ENCODE measurements around the gene CFAP46. TPM values are rescaled to one million over a fixed set of nuclear protein-coding genes. Genes with fewer than 3 reads are reported as not detected.
"Not testable (repeated sequence)": the region's sequence is repeated elsewhere in the genome, so short reads cannot be mapped to it uniquely, and the experiment has no call there.

CFAP46 gene
- total and polyA plus RNA-seq, 2 of the 8 experiments (the other 6 are each of a cell fraction or from before 2014, with no cell fraction given) = 2.6 to 4.8 TPM

- TF ChIP-seq, protein P1, sequence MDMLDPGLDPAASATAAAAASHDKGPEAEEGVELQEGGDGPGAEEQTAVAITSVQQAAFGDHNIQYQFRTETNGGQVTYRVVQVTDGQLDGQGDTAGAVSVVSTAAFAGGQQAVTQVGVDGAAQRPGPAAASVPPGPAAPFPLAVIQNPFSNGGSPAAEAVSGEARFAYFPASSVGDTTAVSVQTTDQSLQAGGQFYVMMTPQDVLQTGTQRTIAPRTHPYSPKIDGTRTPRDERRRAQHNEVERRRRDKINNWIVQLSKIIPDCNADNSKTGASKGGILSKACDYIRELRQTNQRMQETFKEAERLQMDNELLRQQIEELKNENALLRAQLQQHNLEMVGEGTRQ (IDR thresholded peaks at IDR 0.05; ENCODE audit: low read length) = no peak
- TF ChIP-seq, protein P2, sequence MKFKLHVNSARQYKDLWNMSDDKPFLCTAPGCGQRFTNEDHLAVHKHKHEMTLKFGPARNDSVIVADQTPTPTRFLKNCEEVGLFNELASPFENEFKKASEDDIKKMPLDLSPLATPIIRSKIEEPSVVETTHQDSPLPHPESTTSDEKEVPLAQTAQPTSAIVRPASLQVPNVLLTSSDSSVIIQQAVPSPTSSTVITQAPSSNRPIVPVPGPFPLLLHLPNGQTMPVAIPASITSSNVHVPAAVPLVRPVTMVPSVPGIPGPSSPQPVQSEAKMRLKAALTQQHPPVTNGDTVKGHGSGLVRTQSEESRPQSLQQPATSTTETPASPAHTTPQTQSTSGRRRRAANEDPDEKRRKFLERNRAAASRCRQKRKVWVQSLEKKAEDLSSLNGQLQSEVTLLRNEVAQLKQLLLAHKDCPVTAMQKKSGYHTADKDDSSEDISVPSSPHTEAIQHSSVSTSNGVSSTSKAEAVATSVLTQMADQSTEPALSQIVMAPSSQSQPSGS (IDR thresholded peaks at IDR 0.05; ENCODE audit: low read length) = no peak
These were observed 168.0 kb downstream of the CFAP46 start (continued) for GRCh38 chr10:132774181-132774901.

DNA sequence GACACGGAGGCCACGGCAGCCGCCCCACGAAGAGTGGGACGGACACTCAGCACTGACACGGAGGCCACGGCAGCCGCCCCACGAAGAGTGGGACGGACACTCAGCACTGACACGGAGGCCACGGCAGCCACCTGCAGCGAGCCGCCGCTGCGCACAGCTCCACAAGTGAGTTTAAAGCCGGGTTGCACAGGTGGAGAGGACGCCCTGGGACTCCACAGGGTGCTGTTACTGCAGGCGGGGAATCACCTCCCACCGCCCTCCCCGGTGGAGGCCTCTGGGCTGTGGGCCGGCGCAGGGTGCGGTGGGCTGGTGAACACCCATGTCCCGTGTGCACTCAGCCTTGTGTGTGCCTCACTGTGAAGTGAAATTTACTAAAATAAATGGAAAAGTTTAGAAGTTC lies 169.6 kb downstream of the CFAP46 start:
- H3K36me3 ChIP-seq (ENCODE audit: control insufficient read depth in 2 of 4, insufficient read depth in 4 of 4, low read length in 3 of 4); H2BK15ac ChIP-seq (ENCODE audit: low read length); H4K8ac ChIP-seq (ENCODE audit: extremely low read depth, insufficient read depth, low read length); H3K23ac ChIP-seq (ENCODE audit: insufficient read length); H4K91ac ChIP-seq (replicated peaks; ENCODE audit: insufficient read length, low read length); H3K56ac ChIP-seq (replicated peaks; ENCODE audit: insufficient read length, low read depth, low read length); H4K20me1 ChIP-seq (replicated peaks in 1 of 2; ENCODE audit: control insufficient read depth in 1 of 2, insufficient read depth in 2 of 2, low read length in 2 of 2); H3K27ac ChIP-seq (ENCODE audit: low read depth, low read length); H2BK120ac ChIP-seq (replicated peaks; ENCODE audit: low read depth, low read length); H3K4me3 ChIP-seq (ENCODE audit: extremely low read depth in 1 of 4, insufficient read depth in 2 of 4, low read depth in 3 of 4, low read length in 4 of 4); H3K23me2 ChIP-seq (ENCODE audit: low read depth, low read length); H3K18ac ChIP-seq (ENCODE audit: extremely low read depth, low read length); H3K9me3 ChIP-seq (ENCODE audit: insufficient read depth in 2 of 2, low read depth in 1 of 2, low read length in 1 of 2); H3K9ac ChIP-seq (replicated peaks in 1 of 4; ENCODE audit: extremely low read depth in 1 of 4, low read depth in 3 of 4, low read length in 3 of 4); H2BK5ac ChIP-seq (ENCODE audit: low read depth, low read length); H4K5ac ChIP-seq (ENCODE audit: insufficient read length, low read depth, low read length); H3K79me2 ChIP-seq (ENCODE audit: control insufficient read depth in 1 of 2, insufficient read depth in 2 of 2, low read length in 2 of 2); H2AFZ ChIP-seq (ENCODE audit: low read length); H3K14ac ChIP-seq (ENCODE audit: insufficient read length); POLR2A ChIA-PET (ENCODE audit: partially characterized antibody); CTCF ChIA-PET (ENCODE audit: partially characterized antibody); H3K4me2 ChIP-seq (ENCODE audit: insufficient read depth in 1 of 2, low read depth in 2 of 2, low read length in 2 of 2); H2AK5ac ChIP-seq (ENCODE audit: low read depth, low read length); H3K27me3 ChIP-seq (replicated peaks in 1 of 4; ENCODE audit: control insufficient read depth in 3 of 4, extremely low read depth in 1 of 4, insufficient read depth in 3 of 4, low read length in 3 of 4); H3K4ac ChIP-seq (replicated peaks; ENCODE audit: insufficient read length, low read depth, low read length); H3K79me1 ChIP-seq (ENCODE audit: low read depth, low read length); H2BK20ac ChIP-seq (ENCODE audit: low read length); FAIRE-seq; H2BK12ac ChIP-seq (ENCODE audit: low read depth, low read length); DNase-seq (ENCODE audit: low read depth in 1 of 2, low spot score in 2 of 2): not testable (repeated sequence)
- peaks cover 0 to 11% (median 6%) of the 10 kb centered on the region in 4 experiments; a peak in 6 of 7 replicates for H3K4me1 ChIP-seq (replicated peaks in 1 of 4; ENCODE audit: control insufficient read depth in 3 of 4, insufficient read depth in 4 of 4, low read length in 3 of 4)
- 97% methylated on average over 12 of the region's 25 CpGs; no CpG with 5 or more reads in 1 of the 2 experiments for WGBS, 2 experiments (ENCODE audit: extremely low coverage in 1 of 2, insufficient coverage in 1 of 2, insufficient read length in 1 of 2, insufficient replicate concordance in 2 of 2, low coverage in 1 of 2, low lambda C conversion rate in 2 of 2, missing lambda C conversion rate in 1 of 2)
